CD4-positive, alpha-beta T cell treated with Interleukin-21 for 1 hour (primary cell): ENCODE data around the gene CACNA2D2.

Source experiments
- DNase-seq: peaks from one replicate; pipeline ENCODE4 v3.0.0-alpha.2; 2020

Gene CACNA2D2

DNA sequence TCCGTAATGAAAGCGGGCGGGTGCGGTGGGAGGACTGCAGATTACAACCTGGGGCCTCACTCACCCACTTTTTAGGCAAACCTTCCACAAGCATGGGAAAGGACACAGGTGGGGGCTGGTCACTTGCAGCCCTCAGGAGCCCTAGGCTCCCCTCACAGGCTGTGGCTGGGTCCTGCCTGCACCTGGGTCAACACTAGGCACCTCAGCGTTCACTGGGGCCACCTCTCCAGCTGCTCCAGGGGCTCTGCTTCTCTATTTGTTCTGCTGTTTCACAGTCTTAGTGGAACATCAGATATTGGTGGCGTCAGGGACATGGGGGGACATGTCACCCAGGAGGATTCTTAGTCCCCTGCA, 114.0 kb downstream of the CACNA2D2 start:
- no peak for DNase-seq

DNA sequence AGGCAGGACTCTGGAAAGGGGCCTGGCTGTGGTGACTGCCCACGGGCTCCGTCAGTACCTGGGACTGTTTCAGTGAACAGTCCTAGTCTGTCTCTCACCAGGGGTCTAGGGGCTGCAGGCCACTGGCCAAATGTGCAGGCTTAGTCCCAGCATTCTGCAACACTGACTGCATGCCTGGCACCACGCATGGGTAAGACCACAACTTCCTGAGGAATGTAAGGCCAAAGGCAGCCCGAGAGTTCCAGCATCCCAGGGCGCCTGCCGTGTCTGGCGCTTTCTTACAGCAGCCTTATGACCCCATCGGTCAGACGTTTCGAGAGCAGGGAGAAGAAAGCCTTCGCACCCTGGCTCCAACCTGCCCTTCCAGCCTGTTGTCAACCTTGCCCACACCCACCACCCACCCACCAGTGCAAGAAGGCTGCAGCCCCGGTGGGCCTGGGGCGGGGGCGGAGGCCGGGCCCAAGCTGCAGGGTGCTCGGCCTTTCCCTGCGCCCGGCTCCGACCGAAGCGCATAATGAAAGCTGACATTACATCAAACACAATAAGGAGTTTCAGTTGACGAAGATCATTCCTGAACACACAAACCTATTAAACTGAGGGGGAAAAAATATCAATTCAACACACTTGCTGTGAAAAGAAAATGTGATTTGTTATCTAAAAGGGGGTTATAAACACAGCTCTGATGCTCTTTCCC, 114.6 kb downstream of the CACNA2D2 start:
- no peak for DNase-seq

DNA sequence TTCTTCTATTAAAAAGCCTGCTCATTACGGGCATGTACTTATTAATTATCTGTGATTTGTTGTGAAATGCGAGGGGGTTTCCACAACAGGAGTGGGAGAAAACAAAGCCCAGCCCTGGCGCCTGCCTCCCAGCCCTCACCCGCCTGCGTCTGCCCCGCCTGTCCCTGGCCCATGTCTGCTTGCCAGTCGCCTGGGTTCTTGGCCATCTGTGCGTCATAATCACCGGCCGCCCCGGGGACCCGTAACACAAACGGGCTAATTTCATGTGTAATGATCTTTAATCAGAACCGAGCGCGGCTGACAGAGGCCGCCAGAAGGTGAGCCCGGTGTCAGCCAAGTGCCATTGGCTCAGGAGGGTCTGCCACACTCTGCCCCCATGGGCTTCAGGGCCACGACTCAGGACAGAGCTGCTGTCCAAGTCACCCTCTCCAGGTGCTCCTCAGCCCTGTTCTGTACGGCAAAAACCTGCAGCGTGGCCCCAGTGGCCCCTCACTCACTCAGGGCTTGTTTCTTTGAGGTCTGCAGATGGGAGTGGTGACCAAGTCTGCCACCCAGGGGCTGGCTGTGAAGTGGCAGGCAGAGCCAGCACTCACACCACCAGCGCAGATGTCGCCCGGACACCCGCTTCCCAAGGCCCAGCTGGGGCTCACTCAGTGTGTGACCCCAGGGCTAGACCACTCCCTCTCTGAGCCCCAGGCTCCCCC, 115.3 kb downstream of the CACNA2D2 start:
- DNase-seq, result no peak

DNA sequence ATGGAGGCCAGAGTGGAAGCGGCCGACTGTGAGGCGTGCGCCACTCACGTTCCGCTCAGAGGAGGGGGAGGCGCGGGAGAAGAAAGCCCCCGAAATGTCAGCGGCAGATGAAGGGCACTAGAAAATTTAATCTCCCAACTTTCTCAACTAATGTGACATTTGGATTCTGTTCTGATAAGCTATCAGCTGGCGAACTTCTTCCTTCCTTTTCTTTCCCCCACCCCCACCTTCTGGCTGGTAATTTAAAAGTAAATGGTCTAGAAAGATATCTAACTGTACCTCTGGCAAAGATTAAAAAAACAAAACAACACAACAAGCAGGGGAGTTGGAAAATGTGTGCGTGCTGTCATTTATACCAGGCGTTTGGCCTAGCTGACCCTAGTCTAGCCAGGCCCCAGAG, 117.7 kb downstream of the CACNA2D2 start:
- DNase-seq, result no peak

DNA sequence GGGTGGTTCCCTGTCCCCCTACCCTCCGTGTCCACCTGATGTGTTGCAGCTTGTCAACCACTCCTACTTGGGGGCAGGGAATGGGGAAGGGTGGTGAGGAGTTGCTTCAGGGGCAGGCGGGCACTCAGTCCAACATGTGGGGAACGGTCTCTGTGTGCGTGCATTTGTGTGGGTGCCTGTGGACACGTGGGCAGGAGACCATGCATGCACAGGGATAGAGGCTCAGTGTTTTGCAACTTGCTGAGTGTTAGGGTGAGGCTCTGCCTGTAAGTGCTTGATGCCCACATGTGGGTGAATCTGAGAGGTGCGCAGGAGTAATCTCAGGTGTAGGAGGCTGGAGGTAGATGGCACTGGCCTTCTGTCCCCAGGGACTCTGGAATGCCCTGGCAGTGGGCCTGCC, 119.7 kb downstream of the CACNA2D2 start:
- DNase-seq, result no peak

DNA sequence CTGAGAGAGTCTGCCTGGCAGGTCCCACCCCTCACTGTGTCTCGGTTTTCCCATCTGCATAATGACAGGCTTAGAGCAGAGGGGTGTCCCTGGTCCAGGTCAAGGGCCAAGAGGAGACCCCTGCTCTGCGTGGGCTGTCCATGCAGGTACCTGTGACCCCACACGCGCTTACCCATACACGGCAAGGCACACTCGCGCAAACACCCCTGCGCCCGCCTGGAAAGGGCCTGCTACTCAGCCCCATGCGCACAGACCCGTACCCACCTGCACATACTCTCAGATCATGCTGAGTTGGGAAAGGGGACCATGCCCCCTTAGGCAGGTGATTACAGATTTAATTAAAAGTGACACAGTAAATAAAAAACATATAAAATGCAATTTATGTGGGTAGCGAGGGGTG, 120.7 kb downstream of the CACNA2D2 start:
- no peak for DNase-seq

DNA sequence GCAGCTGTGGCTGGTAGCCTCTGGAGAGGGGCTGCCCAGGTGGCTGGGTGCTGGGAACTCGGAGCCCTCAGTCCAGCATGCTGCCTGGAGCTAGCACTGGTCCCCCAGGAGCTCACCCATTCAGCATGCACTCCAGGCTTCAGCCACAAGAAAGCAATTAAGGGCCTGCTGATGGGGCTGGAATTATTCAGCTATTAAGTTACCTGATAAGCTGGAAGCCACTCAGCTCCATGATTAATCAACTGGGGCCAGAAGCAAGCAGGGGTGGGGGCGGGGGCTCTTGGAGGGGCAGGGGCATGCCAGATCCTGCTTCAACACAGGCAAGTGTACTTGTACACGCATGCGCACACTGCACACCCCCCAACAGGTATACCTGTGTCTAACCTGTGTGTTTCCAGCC, 122.1 kb downstream of the CACNA2D2 start:
- DNase-seq, result no peak

DNA sequence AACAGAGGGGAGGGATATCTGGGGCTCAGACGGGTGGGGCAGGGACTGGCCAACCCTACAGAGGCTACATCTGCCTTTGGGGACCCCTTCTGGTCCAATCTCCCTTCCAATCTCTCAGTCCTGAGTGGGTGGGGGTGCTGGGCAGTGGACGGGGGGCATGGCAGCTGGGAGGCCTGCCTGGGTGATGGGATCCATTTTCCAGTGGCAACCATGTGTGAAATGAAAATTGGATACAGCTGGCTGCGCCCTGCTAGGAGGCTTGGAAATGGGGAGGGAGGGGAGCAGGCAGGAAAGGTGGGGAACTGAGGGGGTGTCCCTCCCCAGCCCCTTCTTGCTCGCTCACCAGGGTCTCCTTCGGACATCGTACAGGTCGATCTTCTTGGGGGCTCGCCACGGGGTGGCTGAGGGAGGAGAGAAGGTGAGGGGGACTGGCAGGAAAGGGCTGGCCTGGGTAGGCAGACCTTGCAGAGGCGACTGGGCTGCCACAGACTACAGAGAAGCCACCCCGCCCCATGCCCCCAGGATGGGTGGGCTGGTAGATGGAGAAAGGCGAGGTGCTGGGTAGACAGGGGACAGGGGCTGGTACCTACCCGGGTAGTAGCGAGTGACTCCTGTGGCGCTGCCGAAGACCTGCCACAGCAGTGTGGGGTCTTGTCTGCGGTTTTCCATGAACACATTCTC, 122.9 kb downstream of the CACNA2D2 start:
- no peak for DNase-seq

DNA sequence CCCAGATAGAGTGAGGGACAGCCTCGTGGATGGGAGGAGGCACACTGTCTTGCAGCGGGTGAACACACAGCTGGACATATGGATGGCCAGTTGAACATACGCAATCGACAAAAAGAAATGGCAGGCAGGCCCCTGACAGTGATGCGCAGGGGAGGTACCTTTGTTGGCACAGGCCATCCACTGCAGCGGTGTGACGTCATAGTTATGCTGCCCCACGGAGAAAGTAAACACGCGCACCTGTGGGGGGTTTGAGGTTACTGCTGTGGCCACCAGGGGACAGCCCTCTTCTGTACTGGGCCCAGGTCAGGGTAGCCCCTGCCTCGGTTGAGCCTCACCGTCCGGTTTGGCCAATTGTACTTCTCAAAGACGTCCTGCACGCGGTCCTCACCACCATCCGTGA, 124.7 kb downstream of the CACNA2D2 start:
- no peak for DNase-seq

DNA sequence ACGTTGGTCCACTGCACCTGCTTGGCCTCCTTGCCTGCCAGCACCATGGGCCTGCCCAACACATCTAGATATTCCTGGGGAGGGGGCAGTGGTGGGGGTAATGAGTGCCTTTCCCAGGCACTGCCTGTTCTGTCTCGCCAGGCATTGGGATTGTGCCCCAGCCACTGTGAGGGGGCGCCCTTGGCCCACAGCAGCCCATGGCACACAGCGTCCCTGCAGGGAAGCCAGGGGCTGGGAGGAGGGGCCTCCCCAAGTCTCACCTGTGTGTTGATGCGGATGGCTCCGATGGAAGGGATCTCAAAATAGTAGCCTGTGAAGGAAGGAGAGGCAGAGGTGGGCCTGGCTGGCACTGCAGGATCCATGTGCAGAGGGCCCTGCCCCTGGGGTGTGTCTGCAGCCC, 125.4 kb downstream of the CACNA2D2 start:
- DNase-seq, result no peak

DNA sequence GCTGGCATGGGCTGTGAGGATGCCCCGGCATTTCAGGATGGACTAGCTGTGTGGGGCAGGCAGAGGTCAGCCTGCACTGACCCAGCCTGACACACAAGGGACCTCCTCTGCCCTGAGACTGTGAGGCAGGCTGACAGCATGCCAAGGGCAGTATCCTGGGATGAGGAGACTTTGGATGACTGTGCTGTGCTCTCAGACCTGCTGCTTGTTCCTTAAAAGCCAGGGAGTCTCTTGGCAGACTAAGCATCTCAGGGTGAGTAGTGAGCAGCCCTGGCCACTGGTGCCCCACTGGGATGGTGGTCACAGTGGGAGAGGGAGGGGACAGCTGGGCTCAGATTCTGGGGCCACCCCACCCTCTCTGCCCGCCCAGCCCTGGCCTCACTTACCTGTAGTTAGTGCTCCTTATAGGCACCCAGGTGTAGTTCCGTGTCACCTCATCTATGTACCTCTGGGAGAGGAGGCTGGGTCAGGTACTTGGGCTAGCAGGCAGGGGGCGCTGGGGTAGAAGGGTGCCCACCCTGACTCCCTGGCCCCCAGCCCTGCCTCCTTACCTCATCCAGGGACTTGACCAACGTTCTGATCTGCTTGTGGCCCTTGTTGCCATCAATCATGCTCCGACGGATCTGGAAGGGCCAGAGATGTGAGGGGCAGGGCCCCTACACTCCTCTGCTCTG, 128.0 kb downstream of the CACNA2D2 start:
- no peak for DNase-seq

DNA sequence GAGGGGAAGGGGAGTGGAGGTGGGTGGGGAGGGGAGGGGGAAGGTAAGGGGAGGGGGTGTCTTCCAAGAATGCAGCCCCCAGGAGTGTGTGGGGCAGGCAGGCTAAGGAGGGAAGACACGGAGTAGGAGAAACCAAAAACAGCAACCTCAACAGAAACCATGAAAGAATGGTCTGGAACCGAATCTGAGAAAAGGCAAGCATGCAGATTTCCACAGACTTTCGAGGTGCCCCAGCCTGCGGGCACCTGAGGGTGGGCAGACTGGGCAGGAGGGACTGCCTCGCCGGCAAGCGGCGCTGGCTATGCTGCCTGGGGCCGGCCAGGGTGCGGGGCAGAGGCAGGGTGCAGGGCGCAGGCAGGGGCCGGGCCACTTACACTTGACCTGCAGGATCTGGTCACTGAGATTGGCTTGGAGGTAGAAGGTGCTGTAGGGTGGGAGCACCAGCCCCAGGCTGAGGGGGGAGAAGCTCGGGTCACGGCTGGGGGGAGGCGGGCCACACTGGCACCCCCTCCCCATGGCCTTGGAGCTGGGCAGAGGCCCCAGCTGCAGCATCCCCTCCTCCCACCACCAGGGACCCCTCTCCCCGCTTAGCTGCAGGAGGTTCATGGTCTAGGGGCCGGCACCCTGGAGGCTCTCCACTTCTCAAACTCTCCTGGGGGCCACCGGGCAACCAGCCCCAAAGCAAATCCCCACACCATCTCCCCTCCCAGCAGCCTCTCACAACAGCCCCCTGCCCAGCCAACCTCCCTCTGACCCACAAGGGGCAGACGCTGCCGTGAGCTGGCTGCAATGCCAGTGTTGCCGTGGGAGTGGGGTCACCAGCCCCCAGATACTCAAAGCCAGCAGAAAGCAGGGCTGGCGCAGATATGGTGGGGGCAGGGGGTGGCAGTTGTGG, 128.8 kb downstream of the CACNA2D2 start:
- no peak for DNase-seq

DNA sequence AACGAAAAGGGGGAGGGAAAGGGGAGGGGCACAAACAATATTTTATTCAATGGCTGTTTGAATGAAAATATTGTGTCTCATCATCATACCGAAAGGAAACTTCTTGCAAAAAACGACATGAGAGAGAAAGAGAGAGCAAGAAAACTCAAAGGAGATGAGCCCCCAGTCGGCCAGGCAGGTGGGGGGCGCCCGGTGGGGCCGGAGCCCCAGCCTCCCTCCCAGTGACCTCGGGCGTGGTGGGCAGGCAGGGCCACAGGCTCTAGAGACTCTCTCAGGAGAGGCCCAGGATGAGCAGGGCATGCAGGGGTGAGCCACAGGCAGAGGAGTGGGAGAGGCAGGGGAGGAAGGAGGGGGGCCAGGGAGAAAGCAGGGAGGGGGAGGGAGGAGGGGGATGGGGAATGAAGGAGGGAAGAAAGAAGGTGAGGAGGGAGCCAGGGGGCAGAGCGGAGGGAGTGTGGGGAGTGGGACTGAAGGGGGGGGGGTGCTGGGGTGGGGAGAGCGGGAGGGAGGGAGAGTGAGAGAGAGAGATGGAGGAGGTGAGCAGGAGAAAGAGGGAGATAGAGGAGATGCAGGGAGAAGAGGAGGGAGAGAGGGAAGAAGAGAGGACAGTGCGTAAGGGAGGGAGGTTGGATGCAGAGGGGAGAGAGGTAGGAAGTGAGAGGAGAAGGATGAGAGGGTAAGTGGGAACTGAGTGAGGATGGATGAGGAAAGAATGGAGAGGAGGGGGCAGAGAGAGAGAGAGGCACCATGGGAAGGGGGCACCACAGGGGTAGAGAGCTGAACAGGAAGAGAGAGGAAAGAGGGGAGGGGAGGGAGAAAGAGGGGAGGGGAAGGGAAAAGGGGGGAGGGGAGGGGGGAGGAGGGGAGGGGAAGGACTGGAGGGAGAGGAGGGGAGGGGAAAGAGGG, 130.0 kb downstream of the CACNA2D2 start:
- DNase-seq, result no peak

DNA sequence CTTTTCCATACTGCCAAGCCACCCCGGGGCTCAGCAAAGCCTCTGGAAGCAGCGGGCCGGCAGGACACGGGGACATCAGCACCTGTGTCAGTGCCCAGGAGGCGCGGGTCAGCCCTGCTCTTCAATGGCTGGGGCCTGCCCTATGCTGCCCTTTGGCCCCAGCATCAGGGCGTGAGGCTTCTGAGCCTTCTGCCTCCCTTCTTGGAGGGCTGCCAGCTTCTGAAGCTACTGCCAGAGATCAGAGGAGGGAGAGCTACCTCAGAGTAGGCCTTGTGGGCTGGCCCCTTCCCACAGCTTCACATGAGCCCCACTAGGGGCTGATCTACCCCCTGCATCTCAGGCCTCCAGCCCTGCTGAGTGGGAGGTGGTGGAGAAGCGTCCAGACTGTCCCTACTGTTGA, 131.1 kb downstream of the CACNA2D2 start:
- no peak for DNase-seq

DNA sequence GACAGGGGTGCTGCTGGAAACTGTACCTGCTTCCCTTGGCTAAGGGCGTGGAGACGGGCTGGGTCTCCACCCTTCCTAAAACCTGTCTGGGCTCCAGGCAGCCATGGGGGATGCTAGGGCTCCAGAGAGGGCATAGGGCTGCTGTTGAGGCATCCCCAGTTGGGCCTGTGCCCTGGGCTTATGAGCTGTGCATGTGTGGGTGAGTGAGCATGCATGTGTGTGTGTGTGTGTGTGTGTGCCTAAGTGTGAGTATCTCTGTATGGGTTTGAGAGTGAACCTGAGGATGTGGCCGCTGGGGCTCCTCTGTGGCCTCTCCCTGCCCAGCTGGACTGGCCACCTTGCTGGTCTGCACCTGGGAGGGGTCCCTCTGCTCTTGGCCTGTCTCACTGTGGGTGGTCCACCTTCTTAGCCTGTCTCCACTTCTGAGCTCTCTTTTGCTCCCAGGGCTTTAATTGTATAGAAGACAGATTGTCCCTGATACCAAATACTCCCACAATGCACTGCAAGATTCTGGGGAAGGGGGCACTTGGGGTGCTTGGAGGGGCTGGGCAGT, 132.2 kb downstream of the CACNA2D2 start:
- no peak for DNase-seq

DNA sequence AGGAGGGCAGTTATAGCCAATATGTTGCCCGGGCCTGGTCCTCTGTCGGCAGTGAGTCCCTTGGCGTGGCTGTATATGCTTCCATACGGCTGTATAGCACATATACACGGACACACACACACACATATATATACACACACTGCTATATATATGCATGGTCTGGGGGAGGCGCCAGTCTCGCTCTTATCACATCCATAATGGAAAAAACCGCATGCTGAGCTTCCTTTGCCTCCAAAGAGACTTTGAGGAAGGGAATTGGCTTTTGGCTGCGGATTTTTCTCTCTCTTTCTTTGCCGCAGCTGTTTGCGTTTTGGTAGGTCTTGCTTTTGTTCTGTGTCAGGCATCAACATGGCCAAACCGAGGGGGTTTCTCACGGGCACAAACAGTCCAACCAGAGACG, 132.8 kb downstream of the CACNA2D2 start:
- no peak for DNase-seq

DNA sequence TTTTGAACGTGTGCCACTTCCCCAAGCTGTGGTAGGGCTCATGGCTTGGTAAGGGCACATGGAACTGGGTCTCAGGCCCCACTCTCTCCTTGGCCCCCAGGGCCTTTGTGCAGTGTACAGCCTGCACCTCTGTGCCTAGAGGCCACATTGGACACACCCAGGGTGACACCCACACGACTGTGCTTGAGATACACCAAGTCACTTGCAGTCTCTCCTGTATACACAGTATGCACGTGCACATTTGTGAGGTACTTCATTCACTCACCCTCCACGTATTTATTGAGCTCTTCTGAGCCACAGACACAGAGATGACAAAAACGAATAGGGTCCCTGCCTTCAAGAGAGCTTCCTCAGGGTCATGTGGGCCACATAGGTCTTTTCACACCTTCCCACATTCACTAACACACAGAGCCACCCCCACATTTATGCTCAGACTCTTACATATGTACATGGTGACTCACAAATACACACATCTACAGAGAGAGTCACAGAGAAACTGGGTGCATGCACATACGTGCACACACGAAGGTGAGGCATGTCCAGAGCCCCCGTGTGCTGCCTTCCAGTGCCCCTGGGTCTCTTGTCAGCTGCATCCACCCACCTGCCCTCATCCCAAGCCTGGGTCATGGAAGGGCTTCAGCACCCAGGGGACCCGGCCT, 134.3 kb downstream of the CACNA2D2 start:
- DNase-seq, result no peak

DNA sequence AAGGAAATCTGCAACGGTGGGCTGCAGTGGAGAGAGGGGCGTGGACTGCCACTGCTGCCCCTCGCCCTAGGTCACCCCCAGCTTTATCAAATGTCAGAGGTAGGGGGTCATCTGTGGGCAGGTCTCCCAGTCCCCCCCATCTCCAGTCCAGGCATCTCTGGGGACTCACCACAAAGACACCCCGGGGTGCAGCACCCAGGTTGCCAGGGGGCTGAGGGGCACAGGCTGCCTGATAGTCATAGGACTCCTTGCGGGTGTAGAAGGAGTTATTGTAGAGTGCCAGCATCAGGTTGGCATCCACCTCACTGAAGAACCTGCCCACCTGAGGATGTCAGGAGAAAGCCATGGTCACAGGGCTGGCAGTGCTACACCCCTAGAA, 137.6 kb downstream of the CACNA2D2 start:
- DNase-seq, result no peak

DNA sequence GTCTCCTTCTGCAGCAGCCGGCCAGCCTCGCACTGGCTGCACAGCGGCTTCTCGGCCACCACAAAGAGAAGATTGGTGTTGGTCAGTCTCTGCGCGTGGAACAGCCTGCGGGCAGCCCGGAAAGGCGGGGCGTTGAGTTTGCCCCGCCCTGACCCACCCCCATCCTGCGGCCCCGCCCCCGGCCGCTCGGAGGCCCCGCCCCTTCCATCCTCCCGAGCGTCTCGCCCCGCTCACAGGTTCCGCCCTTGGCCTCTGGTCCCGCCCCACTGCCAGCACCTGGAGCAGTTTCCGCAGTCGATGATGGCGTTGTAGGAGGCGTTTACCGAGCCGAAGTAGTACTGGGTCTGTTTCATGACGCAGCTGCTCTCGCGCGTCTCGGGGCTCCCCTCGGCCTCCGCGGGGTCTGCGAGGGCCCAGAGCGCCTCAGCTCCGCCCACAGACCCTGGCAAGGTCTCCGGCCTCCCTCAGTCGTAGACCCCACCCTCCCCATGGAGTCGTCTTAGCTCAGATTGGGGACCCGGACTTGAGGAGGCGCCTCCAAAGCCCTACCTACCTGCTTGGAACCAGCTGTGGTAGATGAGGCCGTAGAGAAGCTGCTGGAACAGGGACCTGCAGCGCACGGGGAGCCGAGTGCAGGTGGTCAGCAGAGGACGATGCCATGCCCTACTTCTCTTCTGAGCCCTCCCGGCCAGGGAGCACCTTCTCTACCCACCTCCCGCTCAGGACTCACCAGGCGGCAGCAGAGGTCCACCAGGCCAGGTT, 138.2 kb downstream of the CACNA2D2 start:
- peak; percentile 97 for DNase-seq

DNA sequence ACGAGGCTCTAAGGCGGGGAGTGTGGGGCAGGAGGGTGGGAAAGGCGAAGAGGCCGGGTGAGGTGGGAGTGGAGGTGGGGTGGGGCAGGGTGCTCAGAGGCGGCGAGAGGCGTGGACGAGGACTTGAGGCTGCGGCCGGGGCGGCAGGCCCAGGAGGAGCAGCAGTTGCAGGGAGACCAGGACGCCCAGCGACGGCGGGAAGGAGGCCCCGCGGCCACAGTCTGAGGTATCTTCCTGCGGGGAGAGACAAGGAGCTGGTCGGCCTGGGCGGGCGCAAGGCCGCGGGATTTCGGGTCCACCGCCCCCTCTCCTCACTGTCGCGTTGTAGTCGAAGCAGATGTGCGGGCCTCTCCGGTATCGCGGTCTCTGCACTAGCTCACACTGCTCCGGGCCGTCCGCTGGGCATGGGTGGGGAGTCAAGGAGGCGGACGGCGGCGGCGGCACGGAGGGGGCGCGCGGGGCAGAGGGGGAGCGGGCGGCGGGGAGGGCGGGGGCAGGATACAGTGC, 138.8 kb downstream of the CACNA2D2 start:
- no peak for DNase-seq
